Prostate gland (tissue), 2 donors: Measurements from ENCODE around the gene ATXN1.

Source experiments
- POLR2AphosphoS5 ChIP-seq: sonication (generic); formaldehyde crosslinking; IDR thresholded peaks from one replicate; pipeline ENCODE4 v1.6.1; 2017; ENCODE audit warnings: antibody characterized with exemption
- TF ChIP-seq, protein P1 (sequence below), 4 experiments: fragments of 200-600 bp in 2 of 4; fragments of 450-650 bp in 2 of 4; sonication (generic) in 2 of 4; IDR thresholded peaks; 1 replicate in 3 of 4; 2 replicates in 1 of 4; pipeline ENCODE4 v1.5.1; 2016 to 2019; ENCODE audit warnings: antibody characterized with exemption in 4 of 4, mild to moderate bottlenecking in 2 of 4, moderate library complexity in 2 of 4

DNA sequence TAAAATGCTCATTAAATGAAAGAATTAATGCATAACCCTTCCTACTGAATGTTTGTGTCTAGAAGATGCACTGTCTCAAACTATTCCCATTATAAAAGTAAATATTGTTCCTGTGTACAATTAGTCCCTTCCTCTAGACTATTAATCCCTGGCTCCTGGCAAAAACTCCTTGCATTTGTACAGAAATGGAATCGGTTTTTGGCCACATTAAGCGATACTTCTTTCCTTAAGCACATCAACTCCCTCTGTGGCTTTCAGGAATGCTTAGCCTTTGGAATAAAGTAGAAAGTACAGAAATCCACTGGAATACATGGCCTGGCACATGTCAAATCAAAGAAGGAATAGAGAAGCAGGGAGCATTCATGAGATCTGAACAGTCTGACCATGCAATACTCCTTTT is 343.1 kb downstream of the ATXN1 start:
- TF ChIP-seq, protein P1, sequence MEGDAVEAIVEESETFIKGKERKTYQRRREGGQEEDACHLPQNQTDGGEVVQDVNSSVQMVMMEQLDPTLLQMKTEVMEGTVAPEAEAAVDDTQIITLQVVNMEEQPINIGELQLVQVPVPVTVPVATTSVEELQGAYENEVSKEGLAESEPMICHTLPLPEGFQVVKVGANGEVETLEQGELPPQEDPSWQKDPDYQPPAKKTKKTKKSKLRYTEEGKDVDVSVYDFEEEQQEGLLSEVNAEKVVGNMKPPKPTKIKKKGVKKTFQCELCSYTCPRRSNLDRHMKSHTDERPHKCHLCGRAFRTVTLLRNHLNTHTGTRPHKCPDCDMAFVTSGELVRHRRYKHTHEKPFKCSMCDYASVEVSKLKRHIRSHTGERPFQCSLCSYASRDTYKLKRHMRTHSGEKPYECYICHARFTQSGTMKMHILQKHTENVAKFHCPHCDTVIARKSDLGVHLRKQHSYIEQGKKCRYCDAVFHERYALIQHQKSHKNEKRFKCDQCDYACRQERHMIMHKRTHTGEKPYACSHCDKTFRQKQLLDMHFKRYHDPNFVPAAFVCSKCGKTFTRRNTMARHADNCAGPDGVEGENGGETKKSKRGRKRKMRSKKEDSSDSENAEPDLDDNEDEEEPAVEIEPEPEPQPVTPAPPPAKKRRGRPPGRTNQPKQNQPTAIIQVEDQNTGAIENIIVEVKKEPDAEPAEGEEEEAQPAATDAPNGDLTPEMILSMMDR (IDR thresholded peaks at IDR 0.05), result no peak
- no peak for TF ChIP-seq POLR2AphosphoS5
